Testis (tissue), 3 donors: ENCODE results near the gene GPR108. TPM values are rescaled to one million over a fixed set of nuclear protein-coding genes. Genes with fewer than 3 reads are reported as not detected.

Source experiments
- DNase-seq: peaks from one replicate; pipeline ENCODE4 v3.0.0-alpha.2; 2019
- H3K27ac ChIP-seq, 2 donors: fragments of 200-600 bp; sonication (generic); one replicate each; pipeline ENCODE4 v1.5.1; 2019
- H3K27me3 ChIP-seq: fragments of 200-600 bp; sonication (generic); one replicate; pipeline ENCODE4 v1.5.1; 2019
- H3K36me3 ChIP-seq: fragments of 200-600 bp; sonication (generic); one replicate; pipeline ENCODE4 v1.5.1; 2017; ENCODE audit warnings: low read depth; ENCODE audit errors: missing control alignments
- H3K4me1 ChIP-seq: fragments of 200-600 bp; sonication (generic); one replicate; pipeline ENCODE4 v1.5.1; 2019
- H3K4me3 ChIP-seq, 2 donors: fragments of 200-600 bp; sonication (generic); one replicate each; pipeline ENCODE4 v1.5.1; 2017 to 2019
- H3K9me3 ChIP-seq: fragments of 200-600 bp; sonication (generic); one replicate; pipeline ENCODE4 v1.5.1; 2017
- POLR2A ChIP-seq: fragments of 450-650 bp; IDR thresholded peaks from one replicate; pipeline ENCODE4 v1.6.1; 2017; ENCODE audit warnings: antibody characterized with exemption, mild to moderate bottlenecking, moderate library complexity
- WGBS, 2 donors: methylation state at CpG; one replicate each; pipeline ENCODE4 v1.1.5; 2018; 5-methylcytosine and 5-hydroxymethylcytosine counted together
- intact Hi-C: fragments of 100-400 bp; cut with DNase I; formaldehyde crosslinking; loops from one replicate; pipeline ENCODE4 v1.15.1; 2023; ENCODE audit warnings: low total_unique reads
- polyA plus RNA-seq: library from polyadenylated mRNA; stranded (reverse); fragments of 350-450 nt; fragmentation: Illumina TruSeq; extraction: RNeasy Lipid Tissue Mini Kit (QIAGEN cat#74804); gene quantifications from one replicate; pipeline ENCODE4 v1.2.3, GENCODE V29; 2014; ENCODE audit warnings: low read depth, low replicate concordance; ENCODE audit not compliant: insufficient read depth
- total RNA-seq, 2 donors: library from RNA; depleted of rRNA; stranded (reverse); fragments of >200 nt; gene quantifications; one replicate each; pipeline ENCODE4 v1.2.3, GENCODE V29; 2016
- TF ChIP-seq, protein P1 (sequence below), 3 experiments: fragments of 450-650 bp in 2 of 3; fragments of 200-600 bp in 1 of 3; sonication (generic) in 1 of 3; IDR thresholded peaks; one replicate each; pipeline ENCODE4 v1.5.1; 2016 to 2019; ENCODE audit warnings: antibody characterized with exemption in 3 of 3, mild to moderate bottlenecking in 2 of 3, moderate library complexity in 1 of 3

The GPR108 gene
- total and polyA plus RNA-seq, 3 donors from 2014 or later: 61.8 to 105 (median 87.1) TPM

DNA sequence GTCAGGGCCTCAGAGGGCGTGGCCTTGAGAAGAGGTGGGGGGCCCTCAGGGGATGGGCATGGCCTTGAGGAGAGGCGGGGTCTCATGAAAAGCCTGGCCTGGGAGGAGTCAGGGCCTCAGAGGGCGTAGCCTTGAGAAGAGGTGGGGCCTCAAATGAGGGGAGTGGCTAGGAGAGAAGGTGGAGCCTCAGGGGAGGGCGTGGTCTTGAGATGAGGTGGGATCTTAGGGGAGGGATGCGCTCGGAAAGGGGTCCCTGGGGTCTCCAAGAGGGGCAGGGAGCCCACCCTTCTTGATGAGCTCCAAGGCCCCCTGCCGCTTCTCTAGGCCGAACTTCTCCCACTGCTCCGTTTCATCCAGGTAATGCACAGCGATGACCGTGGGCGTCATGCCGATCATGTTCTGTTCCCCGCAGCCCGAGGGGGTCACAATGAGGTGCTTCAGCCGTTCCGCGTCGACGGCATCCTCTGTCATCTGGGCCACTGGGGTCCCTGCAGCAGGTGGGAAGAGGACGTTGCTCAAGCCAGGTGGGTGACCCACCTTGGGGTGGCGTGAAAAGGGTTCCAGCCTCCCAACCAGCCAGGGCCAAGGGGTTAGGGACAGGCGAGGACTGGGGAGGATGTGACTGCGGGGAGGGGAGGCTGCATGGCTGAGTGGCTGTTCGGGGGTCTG, 43.1 kb downstream of the GPR108 start:
- intact Hi-C loops: no loop called here
- H3K36me3 ChIP-seq: no peaks in the 10 kb centered on the region
- no peaks in the 10 kb centered on the region for H3K27me3 ChIP-seq
- 63 to 76% methylated on average over 24 to 25 of the region's 25 CpGs for WGBS, 2 donors
- TF ChIP-seq, protein P1, sequence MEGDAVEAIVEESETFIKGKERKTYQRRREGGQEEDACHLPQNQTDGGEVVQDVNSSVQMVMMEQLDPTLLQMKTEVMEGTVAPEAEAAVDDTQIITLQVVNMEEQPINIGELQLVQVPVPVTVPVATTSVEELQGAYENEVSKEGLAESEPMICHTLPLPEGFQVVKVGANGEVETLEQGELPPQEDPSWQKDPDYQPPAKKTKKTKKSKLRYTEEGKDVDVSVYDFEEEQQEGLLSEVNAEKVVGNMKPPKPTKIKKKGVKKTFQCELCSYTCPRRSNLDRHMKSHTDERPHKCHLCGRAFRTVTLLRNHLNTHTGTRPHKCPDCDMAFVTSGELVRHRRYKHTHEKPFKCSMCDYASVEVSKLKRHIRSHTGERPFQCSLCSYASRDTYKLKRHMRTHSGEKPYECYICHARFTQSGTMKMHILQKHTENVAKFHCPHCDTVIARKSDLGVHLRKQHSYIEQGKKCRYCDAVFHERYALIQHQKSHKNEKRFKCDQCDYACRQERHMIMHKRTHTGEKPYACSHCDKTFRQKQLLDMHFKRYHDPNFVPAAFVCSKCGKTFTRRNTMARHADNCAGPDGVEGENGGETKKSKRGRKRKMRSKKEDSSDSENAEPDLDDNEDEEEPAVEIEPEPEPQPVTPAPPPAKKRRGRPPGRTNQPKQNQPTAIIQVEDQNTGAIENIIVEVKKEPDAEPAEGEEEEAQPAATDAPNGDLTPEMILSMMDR (IDR thresholded peaks at IDR 0.05): no peak
- no peak for TF ChIP-seq POLR2A
- peak overlapping the region in 1 of 2 donors; percentile 21 for H3K4me3 ChIP-seq
- H3K9me3 ChIP-seq: no peaks in the 10 kb centered on the region
- no peaks in the 10 kb centered on the region for H3K4me1 ChIP-seq
- no peak overlapping the region for H3K27ac ChIP-seq
- DNase-seq: peak; percentile 30

DNA sequence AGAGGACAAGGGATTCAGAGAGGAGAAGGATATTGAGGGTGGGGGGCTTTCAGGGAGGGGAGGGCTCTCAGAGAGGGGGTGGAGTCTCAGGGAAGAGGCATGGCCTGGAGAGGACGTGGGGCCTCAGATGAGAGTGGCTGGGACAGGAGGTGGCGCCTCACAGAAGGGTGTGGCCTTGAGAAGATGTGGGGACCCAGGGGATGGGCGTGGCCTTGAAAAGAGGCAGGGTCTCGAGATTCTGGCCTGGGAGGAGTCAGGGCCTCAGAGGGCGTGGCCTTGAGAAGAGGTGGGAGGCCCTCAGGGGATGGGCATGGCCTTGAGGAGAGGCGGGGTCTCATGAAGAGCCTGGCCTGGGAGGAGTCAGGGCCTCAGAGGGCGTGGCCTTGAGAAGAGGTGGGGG, 43.7 kb downstream of the GPR108 start:
- Histone ChIP-seq H3K27ac (no peak overlapping the region), H3K27me3 (no peaks in the 10 kb centered on the region), H3K4me1 (no peaks in the 10 kb centered on the region), H3K9me3 (no peaks in the 10 kb centered on the region), H3K36me3 (no peaks in the 10 kb centered on the region), H3K4me3 (peak overlapping the region in 1 of 2 donors; percentile 17)
- intact Hi-C loops: no loop called here
- 46 to 74% methylated on average over 7 of the region's 7 CpGs for WGBS, 2 donors
- TF ChIP-seq, protein P1 (IDR thresholded peaks at IDR 0.05): no peak
- no peak for TF ChIP-seq POLR2A
- DNase-seq: peak; percentile 32

- no peak for TF ChIP-seq POLR2A
- TF ChIP-seq, protein P1 (IDR thresholded peaks at IDR 0.05): no peak
- peak; percentile 74 for DNase-seq
- intact Hi-C loops: no loop called here
- no peaks in the 10 kb centered on the region for H3K36me3 ChIP-seq
- H3K27me3 ChIP-seq: no peaks in the 10 kb centered on the region
- no peaks in the 10 kb centered on the region for H3K4me1 ChIP-seq
- H3K27ac ChIP-seq: no peak overlapping the region
- no peaks in the 10 kb centered on the region for H3K9me3 ChIP-seq
- WGBS, 2 donors: 64 to 74% methylated on average over 5 to 13 of the region's 13 CpGs
- H3K4me3 ChIP-seq: peak overlapping the region in 1 of 2 donors; percentile 17
Observed at GRCh38 chr19:6693056-6693471, 44.3 kb downstream of the GPR108 start.

- Histone ChIP-seq H3K27ac (no peak overlapping the region), H3K4me3 (no peak overlapping the region), H3K36me3 (no peaks in the 10 kb centered on the region), H3K9me3 (no peaks in the 10 kb centered on the region), H3K4me1 (no peaks in the 10 kb centered on the region), H3K27me3 (no peaks in the 10 kb centered on the region)
- DNase-seq: no peak
- intact Hi-C loops: no loop called here
- 83% methylated on average over 6 to 10 of the region's 10 CpGs for WGBS, 2 donors
- no peak for TF ChIP-seq POLR2A
- TF ChIP-seq, protein P1 (IDR thresholded peaks at IDR 0.05): no peak
Observed at GRCh38 chr19:6692027-6692426, 45.4 kb downstream of the GPR108 start.

- no peak for DNase-seq
- Histone ChIP-seq H3K27me3 (no peaks in the 10 kb centered on the region), H3K9me3 (no peaks in the 10 kb centered on the region), H3K4me3 (no peak overlapping the region), H3K4me1 (no peaks in the 10 kb centered on the region), H3K36me3 (no peaks in the 10 kb centered on the region), H3K27ac (no peak overlapping the region)
- intact Hi-C loops: no loop called here
- 86 to 88% methylated on average over 8 of the region's 8 CpGs for WGBS, 2 donors
- TF ChIP-seq POLR2A: no peak
- TF ChIP-seq, protein P1 (IDR thresholded peaks at IDR 0.05): no peak
Observed at GRCh38 chr19:6691342-6691741, 46.0 kb downstream of the GPR108 start.
